Subcutaneous abdominal adipose tissue (tissue), 5 donors: ENCODE results near the gene SMG6.

Experiments
- H3K27ac ChIP-seq: one replicate; pipeline ENCODE4 v1.7.0; 2013; ENCODE audit warnings: low read depth, mild to moderate bottlenecking, inconsistent platforms, low read length, moderate library complexity
- H3K27me3 ChIP-seq, 5 donors: one replicate each; pipeline ENCODE4 v1.7.0; 2013; ENCODE audit warnings: low read length in 5 of 5, inconsistent platforms in 1 of 5; ENCODE audit not compliant: control insufficient read depth in 5 of 5, insufficient read depth in 4 of 5
- H3K36me3 ChIP-seq, 5 donors: one replicate each; pipeline ENCODE4 v1.7.0; 2013; ENCODE audit warnings: low read length in 5 of 5; ENCODE audit not compliant: control insufficient read depth in 5 of 5, insufficient read depth in 5 of 5
- H3K4me1 ChIP-seq, 5 donors: one replicate each; pipeline ENCODE4 v1.7.0; 2013; ENCODE audit warnings: low read length in 5 of 5, mild to moderate bottlenecking in 3 of 5, moderate library complexity in 1 of 5; ENCODE audit not compliant: control insufficient read depth in 5 of 5, insufficient read depth in 5 of 5
- H3K4me3 ChIP-seq, 5 donors: one replicate each; pipeline ENCODE4 v1.7.0; 2013; ENCODE audit warnings: low read length in 5 of 5, low read depth in 1 of 5
- H3K9ac ChIP-seq, 5 donors: one replicate each; pipeline ENCODE4 v1.7.0; 2013; ENCODE audit warnings: low read length in 5 of 5, mild to moderate bottlenecking in 4 of 5, moderate library complexity in 3 of 5
- H3K9me3 ChIP-seq, 5 donors: one replicate each; pipeline ENCODE4 v1.7.0; 2013; ENCODE audit warnings: low read length in 5 of 5; ENCODE audit not compliant: control insufficient read depth in 5 of 5
- donor health status: healthy.
- donor health status: healthy.
- donor health status: healthy.
- donor health status: healthy.
- donor health status: healthy.

SMG6 gene

GRCh38 chr17:2124391-2124790 is 179.2 kb downstream of the SMG6 start:
- Histone ChIP-seq H3K36me3 (peaks cover 0 to 14% (median 7%) of the 10 kb centered on the region in 5 donors), H3K4me3 (no peak overlapping the region), H3K27ac (peak overlapping the region; percentile 51), H3K9ac (peak overlapping the region in 1 of 5 donors; percentile 38), H3K4me1 (peaks cover 16 to 33% (median 29%) of the 10 kb centered on the region in 5 donors), H3K27me3 (no peaks in the 10 kb centered on the region), H3K9me3 (no peaks in the 10 kb centered on the region)

- H3K36me3 ChIP-seq: peaks cover 0 to 14% (median 7%) of the 10 kb centered on the region in 5 donors
- no peaks in the 10 kb centered on the region for H3K27me3 ChIP-seq
- peak overlapping the region in 4 of 5 donors; percentile 4 to 18 (median 16) for H3K4me3 ChIP-seq
- H3K9ac ChIP-seq: peak overlapping the region in 3 of 5 donors; percentile 9 to 49 (median 11)
- peaks cover 16 to 33% (median 29%) of the 10 kb centered on the region in 5 donors for H3K4me1 ChIP-seq
- peak overlapping the region; percentile 51 for H3K27ac ChIP-seq
- no peaks in the 10 kb centered on the region for H3K9me3 ChIP-seq
Observed at GRCh38 chr17:2123375-2124251, 180.0 kb downstream of the SMG6 start.

GRCh38 chr17:2122641-2123302 is 180.8 kb downstream of the SMG6 start:
- Histone ChIP-seq H3K4me1 (peaks cover 16 to 33% (median 29%) of the 10 kb centered on the region in 5 donors), H3K9me3 (no peaks in the 10 kb centered on the region), H3K4me3 (peak overlapping the region in 4 of 5 donors; percentile 12 to 18 (median 16)), H3K27me3 (no peaks in the 10 kb centered on the region), H3K27ac (peak overlapping the region; percentile 51), H3K9ac (peak overlapping the region in 3 of 5 donors; percentile 9 to 49 (median 11)), H3K36me3 (peaks cover 0 to 13% (median 2%) of the 10 kb centered on the region in 5 donors)

- peaks cover 16 to 33% (median 29%) of the 10 kb centered on the region in 5 donors for H3K4me1 ChIP-seq
- peaks cover 0 to 6% (median 0%) of the 10 kb centered on the region in 5 donors for H3K36me3 ChIP-seq
- no peak overlapping the region for H3K9ac ChIP-seq
- no peak overlapping the region for H3K4me3 ChIP-seq
- H3K27ac ChIP-seq: no peak overlapping the region
- no peaks in the 10 kb centered on the region for H3K9me3 ChIP-seq
- H3K27me3 ChIP-seq: no peaks in the 10 kb centered on the region
Observed at GRCh38 chr17:2120586-2121335, 182.8 kb downstream of the SMG6 start.

GRCh38 chr17:2113279-2113622 is 190.3 kb downstream of the SMG6 start:
- Histone ChIP-seq H3K4me1 (no peaks in the 10 kb centered on the region), H3K4me3 (no peak overlapping the region), H3K27me3 (no peaks in the 10 kb centered on the region), H3K9ac (no peak overlapping the region), H3K36me3 (no peaks in the 10 kb centered on the region), H3K9me3 (no peaks in the 10 kb centered on the region), H3K27ac (no peak overlapping the region)

GRCh38 chr17:2111691-2112090 is 191.9 kb downstream of the SMG6 start:
- Histone ChIP-seq H3K9me3 (no peaks in the 10 kb centered on the region), H3K36me3 (no peaks in the 10 kb centered on the region), H3K9ac (no peak overlapping the region), H3K4me1 (peaks cover 0 to 12% (median 6%) of the 10 kb centered on the region in 5 donors), H3K4me3 (no peak overlapping the region), H3K27me3 (no peaks in the 10 kb centered on the region), H3K27ac (no peak overlapping the region)

GRCh38 chr17:2110436-2110835 is 193.1 kb downstream of the SMG6 start:
- Histone ChIP-seq H3K4me1 (peaks cover 6 to 22% (median 13%) of the 10 kb centered on the region in 5 donors), H3K27ac (no peak overlapping the region), H3K36me3 (no peaks in the 10 kb centered on the region), H3K4me3 (no peak overlapping the region), H3K9me3 (no peaks in the 10 kb centered on the region), H3K9ac (no peak overlapping the region), H3K27me3 (no peaks in the 10 kb centered on the region)

- Histone ChIP-seq H3K4me3 (no peak overlapping the region), H3K27ac (no peak overlapping the region), H3K9me3 (no peaks in the 10 kb centered on the region), H3K36me3 (no peaks in the 10 kb centered on the region), H3K27me3 (no peaks in the 10 kb centered on the region), H3K9ac (no peak overlapping the region), H3K4me1 (peaks cover 6 to 25% (median 13%) of the 10 kb centered on the region in 5 donors)
Observed at GRCh38 chr17:2108170-2108569, 195.4 kb downstream of the SMG6 start.

GRCh38 chr17:2107506-2107905 is 196.1 kb downstream of the SMG6 start:
- Histone ChIP-seq H3K27me3 (no peaks in the 10 kb centered on the region), H3K4me1 (peaks cover 6 to 25% (median 13%) of the 10 kb centered on the region in 5 donors), H3K9ac (no peak overlapping the region), H3K9me3 (no peaks in the 10 kb centered on the region), H3K36me3 (no peaks in the 10 kb centered on the region), H3K27ac (no peak overlapping the region), H3K4me3 (no peak overlapping the region)
